GM18505 (cell line): ENCODE results near the gene GLIS1.

Source experiments
- ATAC-seq: cut with Tn5 transposase; IDR thresholded peaks from one replicate; pipeline ENCODE4 v1.9.1; 2021; ENCODE audit not compliant: unreplicated experiment
- POLR2A ChIP-seq: IDR thresholded peaks from 4 replicates; pipeline ENCODE4 v1.6.1; 2011; ENCODE audit warnings: borderline replicate concordance; ENCODE audit not compliant: insufficient read depth, insufficient read length; ENCODE audit errors: extremely low read depth

The GLIS1 gene

DNA sequence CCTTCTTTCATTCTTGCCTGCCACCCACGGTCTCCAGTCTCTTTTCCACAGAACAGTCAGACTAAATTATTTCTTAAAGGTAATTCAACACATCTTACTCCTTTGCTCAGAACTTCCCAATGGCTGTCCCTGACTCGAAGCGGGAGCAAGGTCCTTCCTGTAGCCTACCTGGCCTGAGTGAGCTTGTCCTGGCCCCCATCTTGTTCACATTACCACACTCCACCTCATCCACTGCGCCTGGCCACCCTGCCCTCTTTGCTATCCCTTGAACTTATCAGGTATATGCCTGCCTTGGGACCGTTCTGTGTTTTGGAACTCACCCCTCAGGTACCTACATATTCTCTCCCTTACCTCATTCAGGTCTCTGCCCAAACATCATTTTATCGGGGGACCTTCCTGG lies 13.3 kb upstream of the GLIS1 start:
- ATAC-seq: no peak

DNA sequence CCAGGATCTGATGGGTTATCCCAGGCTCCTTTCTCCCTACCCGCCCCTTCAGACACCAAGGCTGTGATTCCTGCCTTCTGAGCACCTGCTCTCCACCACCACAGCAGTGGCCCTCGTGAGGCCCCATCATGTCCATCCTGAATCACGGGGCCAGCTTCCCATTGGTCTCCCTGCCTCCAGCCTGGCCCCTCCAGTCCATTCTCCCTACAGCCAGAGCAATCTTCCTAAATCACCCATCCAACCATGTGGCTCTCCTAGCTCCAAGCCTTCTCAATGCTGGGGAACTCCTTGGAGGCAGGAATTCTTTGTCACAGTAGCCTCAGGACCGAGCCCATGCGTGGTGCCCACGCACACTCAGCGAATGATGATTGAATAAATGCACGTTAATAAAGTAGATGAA lies 8.9 kb upstream of the GLIS1 start:
- TF ChIP-seq POLR2A: no peak
- ATAC-seq: no peak

More for the DNA sequence above, 13.3 kb upstream of the GLIS1 start:
- TF ChIP-seq POLR2A: no peak

DNA sequence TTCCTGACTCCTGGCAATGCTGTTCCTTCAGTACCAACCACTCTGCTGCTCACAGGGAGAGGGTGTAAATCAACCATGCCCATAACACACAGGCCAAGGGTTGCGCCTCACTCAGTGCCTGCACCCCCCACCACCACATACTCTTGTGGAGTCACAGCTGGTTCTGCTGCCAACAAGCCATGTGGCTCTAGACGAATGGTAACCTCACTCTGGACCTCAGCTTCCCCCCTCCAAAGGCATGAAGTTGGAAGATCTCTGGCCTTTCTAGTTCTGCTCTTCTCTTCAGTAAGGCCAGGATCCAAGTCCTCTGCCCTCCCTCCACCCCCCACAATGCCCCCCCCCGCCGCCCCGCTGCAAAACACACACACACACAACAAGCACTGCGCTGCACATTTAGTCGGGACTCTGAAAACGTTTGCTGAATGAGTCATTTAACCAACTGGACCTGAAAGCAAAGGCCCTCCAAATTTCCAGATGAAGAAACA lies 1.7 kb upstream of the GLIS1 start:
- TF ChIP-seq POLR2A: no peak
- ATAC-seq: no peak

DNA sequence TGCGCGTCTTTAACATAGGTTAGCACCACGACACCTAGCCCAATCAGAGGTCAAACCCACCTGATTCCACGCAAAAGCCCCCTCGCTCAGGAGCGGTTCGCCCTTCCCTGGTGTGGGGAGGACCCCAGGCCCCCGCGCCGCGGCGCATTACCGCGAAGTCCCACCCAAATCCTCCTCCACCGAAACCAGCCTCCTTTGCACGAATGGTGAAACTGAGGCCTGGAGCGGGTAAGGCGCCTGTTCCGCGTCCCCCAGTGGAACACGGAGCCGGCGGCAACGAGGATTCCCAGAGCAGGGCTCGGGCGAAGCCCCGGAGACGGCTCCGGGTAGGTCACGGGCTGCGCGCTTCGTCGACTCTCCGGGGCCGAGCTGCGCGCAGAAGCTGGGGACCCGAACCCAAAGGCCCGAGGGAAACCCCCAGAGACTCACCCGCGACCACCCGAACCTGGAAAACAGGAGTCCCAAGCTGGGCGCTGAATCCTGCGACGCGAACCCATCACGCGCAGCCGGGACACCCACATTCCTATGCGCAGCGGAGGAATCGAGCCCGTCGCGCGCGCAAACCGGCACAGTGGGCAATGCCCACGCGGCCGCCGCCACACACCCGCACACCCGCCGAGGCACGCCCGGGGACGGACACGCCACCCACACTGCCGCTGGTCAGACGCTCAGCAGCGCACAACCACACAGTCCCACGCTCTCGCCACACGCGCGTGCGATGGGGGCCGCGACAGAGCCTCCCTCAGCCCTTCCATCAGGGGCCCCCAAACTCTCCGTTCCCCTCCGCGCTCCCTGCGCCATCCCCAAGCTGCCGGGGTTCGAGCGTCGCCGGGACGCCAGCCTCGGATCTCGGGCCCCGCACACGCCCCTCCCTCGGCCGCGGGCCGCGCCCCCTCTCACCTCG lies 507 bp downstream of the GLIS1 start:
- peak; percentile 22 for ATAC-seq
- no peak for TF ChIP-seq POLR2A

DNA sequence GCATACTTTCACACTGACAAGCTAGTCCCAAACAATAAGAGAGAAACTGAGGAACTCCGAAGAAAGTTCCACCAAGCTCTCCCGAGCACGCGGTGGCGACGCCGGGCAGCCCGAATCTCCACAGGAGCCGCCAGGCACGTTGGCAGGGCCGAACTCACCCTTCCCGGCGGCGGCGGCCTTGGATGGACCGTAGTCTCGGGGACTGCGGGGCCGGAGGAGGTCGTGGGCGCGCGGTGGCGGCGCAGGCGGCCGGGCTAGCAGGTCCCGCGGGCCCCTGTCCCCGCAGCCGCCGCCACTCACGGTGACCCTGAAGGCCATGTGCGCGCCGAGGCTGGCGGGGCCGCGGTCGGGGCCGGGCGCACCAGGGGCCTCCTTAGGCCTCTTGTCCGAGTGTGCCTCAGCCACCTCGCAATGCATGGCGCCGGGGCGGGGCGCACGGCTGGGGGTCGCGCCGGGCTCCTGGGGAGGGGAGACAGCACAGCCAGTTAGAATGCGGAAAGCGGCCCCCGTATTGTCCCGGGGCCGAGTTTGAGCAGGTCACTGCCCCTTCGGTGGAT lies 1.2 kb downstream of the GLIS1 start:
- ATAC-seq: no peak
- TF ChIP-seq POLR2A: no peak

DNA sequence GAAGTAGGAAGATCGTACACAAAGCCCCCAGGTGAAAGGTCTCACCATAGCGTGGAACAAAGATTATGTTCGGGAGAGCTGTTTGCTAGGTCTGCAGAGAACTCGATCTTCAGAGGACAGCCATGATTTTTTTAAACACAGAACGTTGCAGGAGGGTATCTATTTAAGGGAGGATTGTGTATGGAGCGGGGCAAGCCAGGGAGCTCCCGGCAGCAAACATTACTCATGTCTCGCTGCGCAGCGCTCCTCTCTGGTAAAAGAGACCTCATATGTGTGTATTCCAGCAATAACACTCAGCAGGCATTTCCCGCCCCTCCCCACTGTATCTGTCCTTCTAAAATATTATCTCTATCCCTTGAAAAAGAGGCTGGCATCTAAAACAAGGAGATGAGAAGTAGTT lies 2.7 kb downstream of the GLIS1 start:
- no peak for TF ChIP-seq POLR2A
- ATAC-seq: no peak

DNA sequence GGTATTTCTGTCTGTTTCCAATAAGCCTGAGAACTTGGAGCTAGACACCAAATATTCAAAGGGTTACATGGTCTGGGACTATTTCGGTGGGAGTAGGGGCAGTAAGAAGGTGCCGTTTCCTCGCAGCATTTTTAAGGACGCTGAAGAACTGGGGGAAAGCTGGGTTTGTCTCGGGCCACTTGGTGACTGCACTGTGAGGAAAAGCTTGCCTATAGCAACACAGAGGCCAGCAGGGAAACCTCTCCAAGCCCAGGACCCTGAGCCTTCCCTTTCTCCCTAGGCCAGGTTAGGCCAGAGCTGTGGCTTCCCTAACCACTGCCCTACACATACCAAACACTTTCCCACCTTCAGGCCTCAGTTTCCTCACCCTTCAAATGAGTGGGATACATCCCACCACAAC lies 3.3 kb downstream of the GLIS1 start:
- no peak for TF ChIP-seq POLR2A
- ATAC-seq: no peak

DNA sequence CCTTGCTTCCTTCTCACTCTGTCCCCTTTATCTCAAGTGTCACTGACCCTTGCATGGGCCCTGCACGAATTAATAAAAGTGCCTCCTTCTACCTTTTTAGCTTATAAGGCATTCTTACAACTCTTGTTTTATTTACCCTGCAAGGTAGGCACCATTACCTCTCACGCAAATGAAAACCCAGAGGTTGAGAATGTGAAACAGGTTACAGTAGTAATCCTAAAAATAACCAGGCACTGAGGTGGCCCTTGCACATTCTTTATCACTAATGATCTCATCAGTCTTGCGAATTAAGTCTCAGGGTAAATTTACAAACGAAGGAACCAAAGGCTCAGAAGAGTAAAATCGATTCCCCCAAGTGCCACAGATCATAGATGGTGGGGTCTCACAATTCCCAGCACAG lies 3.7 kb downstream of the GLIS1 start:
- no peak for ATAC-seq
- TF ChIP-seq POLR2A: no peak

DNA sequence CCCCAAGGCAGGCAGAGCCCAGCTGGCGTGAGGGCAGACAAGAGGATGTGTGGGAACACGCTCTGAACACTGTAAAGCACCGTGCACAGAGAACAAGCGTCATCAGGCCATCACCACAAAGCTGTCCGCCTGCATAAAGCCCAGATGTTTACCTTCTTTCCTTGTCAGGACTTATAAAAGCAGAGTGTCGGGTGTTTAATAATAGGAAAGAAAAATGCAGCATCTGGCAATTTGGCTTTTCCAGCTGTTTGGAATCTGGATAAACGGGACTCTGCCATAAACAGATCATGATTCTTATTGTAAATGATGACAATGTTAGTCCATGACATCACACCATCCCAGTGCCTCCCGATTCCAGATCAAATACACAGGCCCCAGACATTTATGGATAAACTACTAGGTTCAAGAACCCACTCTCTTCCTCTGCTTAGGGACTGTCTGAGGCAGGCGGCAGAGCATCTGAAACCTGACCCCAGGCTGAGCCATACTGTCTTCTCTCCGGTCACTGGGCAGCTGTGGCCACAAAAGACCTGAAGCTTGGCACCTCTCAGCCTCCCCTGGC lies 4.2 kb downstream of the GLIS1 start:
- no peak for TF ChIP-seq POLR2A
- no peak for ATAC-seq

DNA sequence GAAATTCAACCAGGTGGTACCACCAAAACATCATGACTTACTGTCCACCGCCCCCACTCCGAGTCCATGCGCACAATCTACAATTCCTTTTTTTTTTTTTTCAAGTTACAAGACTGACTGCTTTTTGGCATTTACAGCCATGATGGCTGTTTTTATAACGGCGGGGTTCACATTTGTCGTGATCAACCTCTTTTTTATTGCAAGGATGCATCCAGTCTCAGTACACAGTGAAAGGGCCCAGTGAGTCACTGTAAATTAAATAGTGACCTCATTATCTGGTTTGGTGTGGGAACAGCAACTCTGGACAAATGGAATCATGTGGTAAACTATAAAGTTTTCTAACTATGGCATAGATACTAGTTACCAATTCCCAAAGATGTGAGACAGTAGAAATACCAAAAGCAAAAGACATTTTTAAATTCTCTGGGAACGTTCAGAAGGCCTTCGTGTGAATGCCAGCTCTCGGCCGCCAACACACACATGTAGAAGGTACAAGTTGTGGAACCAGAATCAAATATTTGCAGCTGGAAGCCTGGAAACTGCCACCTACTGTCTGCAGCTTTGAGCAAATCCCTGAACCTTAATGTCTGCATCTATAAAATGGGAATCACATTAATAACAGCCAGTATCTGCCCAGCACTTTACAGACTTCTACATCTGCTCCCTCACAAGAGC lies 4.9 kb downstream of the GLIS1 start:
- TF ChIP-seq POLR2A: no peak
- no peak for ATAC-seq

DNA sequence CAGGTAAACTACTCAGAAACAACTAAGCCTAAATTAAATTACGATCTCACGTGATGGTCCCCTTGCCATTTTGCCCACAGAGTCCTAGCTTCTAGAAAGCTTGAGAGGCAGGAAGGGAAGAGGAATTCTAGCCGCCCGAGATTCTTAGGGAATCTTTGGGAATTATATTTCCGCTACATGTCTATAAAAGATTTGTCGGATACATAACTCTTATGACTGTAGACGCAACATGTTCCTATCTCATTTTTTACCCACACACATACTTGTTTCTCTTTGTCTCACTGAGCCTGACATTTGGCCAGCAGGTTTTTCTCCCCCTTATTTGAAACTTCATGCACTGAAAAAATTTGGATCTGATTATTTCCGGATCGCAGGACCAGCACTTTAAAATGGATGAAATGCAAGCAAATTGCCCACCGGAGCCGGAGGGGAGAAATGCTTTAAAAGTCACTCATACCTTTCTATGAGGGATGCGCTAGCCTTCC lies 5.5 kb downstream of the GLIS1 start:
- ATAC-seq: no peak
- no peak for TF ChIP-seq POLR2A

DNA sequence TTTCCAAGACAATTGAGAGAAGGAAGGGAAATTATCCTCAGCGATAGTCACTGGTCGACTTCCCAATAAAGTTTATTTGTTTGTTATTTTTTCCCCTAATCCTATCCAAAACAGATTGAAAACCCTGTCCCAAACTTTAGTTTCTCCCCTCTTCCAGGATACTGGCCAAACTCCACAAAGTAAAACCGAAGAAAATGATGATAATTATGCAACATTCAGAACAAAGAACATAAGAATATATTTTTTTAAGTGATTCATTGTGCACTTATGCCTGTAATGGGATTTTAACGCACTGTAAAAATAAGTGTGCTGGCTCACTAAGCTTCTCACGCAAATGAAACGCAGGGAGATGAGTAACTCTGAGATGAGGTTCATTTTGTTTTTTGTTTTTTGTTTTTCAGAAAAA lies 6.0 kb downstream of the GLIS1 start:
- no peak for ATAC-seq
- no peak for TF ChIP-seq POLR2A

DNA sequence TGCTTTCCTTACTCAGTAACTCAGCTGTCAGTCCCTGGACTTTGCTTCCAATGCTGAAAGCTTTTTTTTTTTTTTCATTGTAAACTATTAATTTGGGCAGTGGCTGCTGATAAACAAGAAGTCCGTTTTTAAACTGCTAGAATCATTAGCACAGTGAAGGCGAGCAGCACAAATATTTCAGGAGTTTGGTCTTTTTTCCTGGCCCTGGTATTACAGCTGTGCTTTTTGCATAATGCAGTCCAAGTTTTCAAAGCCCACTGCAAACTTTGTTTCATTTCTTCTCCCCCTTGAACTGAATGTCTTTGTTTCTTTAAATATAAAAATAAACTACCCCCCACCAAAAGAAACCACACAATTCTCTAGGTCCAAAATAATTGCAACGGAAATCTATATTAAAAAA lies 6.6 kb downstream of the GLIS1 start:
- no peak for TF ChIP-seq POLR2A
- no peak for ATAC-seq
